ENCODE results near the gene PLA2G2F.

The PLA2G2F gene

GRCh38 chr1:20189664-20190063, 50.5 kb downstream of the PLA2G2F start:
- peaks cover 19% of the 10 kb centered on the region for H3K27me3 Mint-ChIP-seq (ENCODE audit: low read depth)
- TF ChIP-seq CTCF (IDR thresholded peaks at IDR 0.05; ENCODE audit: unreplicated experiment in 3 of 3): no peak
- no peaks in the 10 kb centered on the region for H3K36me3 Mint-ChIP-seq (ENCODE audit: low read depth)
- no peaks in the 10 kb centered on the region for H3K9me3 Mint-ChIP-seq
- no peak overlapping the region for H3K4me3 Mint-ChIP-seq
- H3K27ac Mint-ChIP-seq: no peak overlapping the region
- peaks cover 66% of the 10 kb centered on the region for H3K4me1 Mint-ChIP-seq

DNA sequence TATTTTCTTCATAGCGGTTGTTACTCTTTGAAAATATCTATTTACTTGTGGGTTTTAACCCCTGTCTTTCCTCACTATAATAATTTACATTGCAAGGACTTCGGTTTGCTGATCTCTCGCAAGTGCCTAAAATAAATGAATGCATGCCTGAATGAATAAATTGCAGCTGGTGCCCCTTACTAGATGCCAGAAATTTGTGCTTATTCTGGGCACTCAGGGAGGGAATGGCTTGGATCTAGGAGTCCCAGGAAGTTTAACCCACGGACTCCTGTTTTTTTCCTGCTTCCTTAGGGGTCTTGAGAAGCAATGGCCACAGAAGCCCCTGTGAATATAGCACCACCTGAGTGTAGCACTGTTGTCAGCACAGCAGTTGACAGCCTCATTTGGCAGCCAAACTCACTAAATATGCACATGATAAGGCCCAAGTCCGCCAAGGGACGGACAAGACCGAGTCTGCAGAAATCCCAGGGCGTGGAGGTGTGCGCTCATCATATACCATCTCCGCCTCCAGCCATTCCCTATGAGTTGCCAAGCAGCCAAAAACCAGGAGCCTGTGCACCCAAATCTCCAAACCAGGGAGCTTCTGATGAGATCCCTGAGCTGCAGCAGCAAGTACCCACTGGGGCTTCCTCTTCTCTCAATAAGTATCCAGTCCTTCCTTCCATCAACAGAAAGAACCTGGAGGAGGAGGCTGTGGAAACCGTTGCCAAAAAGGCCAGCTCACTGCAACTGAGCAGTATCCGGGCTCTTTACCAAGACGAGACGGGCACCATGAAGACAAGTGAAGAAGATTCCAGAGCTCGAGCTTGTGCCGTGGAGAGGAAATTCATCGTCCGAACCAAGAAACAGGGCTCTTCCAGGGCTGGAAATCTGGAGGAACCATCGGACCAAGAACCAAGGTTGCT, 51.4 kb downstream of the PLA2G2F start:
- TF ChIP-seq CTCF (IDR thresholded peaks at IDR 0.05; ENCODE audit: unreplicated experiment in 3 of 3): no peak
- Mint-ChIP-seq H3K27ac (no peak overlapping the region), H3K27me3 (ENCODE audit: low read depth) (peaks cover 23% of the 10 kb centered on the region), H3K4me3 (peak overlapping the region in 1 of 3 experiments; percentile 22), H3K9me3 (no peaks in the 10 kb centered on the region), H3K4me1 (peaks cover 67% of the 10 kb centered on the region), H3K36me3 (ENCODE audit: low read depth) (no peaks in the 10 kb centered on the region)

- H3K9me3 Mint-ChIP-seq: no peaks in the 10 kb centered on the region
- peaks cover 22% of the 10 kb centered on the region for H3K27me3 Mint-ChIP-seq (ENCODE audit: low read depth)
- no peaks in the 10 kb centered on the region for H3K36me3 Mint-ChIP-seq (ENCODE audit: low read depth)
- H3K4me1 Mint-ChIP-seq: peaks cover 65% of the 10 kb centered on the region
- TF ChIP-seq CTCF (IDR thresholded peaks at IDR 0.05; ENCODE audit: unreplicated experiment in 3 of 3): no peak
- no peak overlapping the region for H3K4me3 Mint-ChIP-seq
- H3K27ac Mint-ChIP-seq: no peak overlapping the region
Observed at GRCh38 chr1:20191266-20191825, 52.2 kb downstream of the PLA2G2F start.

GRCh38 chr1:20192364-20192763, 53.2 kb downstream of the PLA2G2F start:
- Mint-ChIP-seq H3K27me3 (ENCODE audit: low read depth) (peaks cover 16% of the 10 kb centered on the region), H3K36me3 (ENCODE audit: low read depth) (no peaks in the 10 kb centered on the region), H3K4me1 (peaks cover 55% of the 10 kb centered on the region), H3K9me3 (no peaks in the 10 kb centered on the region), H3K4me3 (peak overlapping the region in 1 of 3 experiments; percentile 47), H3K27ac (peak overlapping the region in 2 of 3 experiments; percentile 70 to 77)
- no peak for TF ChIP-seq CTCF (IDR thresholded peaks at IDR 0.05; ENCODE audit: unreplicated experiment in 3 of 3)

DNA sequence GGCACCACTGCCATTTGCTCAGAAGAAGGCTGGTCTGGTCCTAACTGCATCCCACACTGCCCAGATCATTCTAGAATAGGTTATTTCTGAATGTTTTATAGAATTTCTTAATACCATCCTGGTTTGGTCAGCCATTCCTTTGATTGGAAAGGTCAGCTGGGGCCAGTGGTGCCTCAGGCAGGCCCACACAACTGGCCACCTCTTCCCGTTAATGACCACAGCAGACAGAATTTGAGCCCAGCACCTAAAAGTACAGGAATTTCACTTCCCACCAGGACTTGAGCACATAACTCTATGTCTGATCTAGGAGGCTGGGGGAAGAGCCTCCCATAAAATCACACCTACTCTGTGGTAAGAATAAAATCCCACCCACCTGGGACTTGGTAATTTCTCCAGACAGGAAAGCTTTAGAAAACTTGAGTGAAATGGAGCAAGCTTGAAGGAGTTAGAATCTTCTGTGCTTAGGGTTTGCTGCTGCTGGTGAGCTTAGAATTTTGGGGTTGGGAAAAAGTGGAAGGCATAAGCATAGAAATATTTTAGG, 53.8 kb downstream of the PLA2G2F start:
- Mint-ChIP-seq H3K4me3 (no peak overlapping the region), H3K27ac (peak overlapping the region in 1 of 3 experiments; percentile 77), H3K9me3 (no peaks in the 10 kb centered on the region), H3K4me1 (peaks cover 49% of the 10 kb centered on the region), H3K36me3 (ENCODE audit: low read depth) (no peaks in the 10 kb centered on the region), H3K27me3 (ENCODE audit: low read depth) (peaks cover 13% of the 10 kb centered on the region)
- TF ChIP-seq CTCF (IDR thresholded peaks at IDR 0.05; ENCODE audit: unreplicated experiment in 3 of 3): no peak

All from nephron (organoid).